ENCODE measurements around the gene UROC1. TPM values are rescaled to one million over a fixed set of nuclear protein-coding genes. Genes with fewer than 3 reads are reported as not detected.

UROC1 gene
- total and polyA plus RNA-seq, 2 of the 4 experiments (the other 2 are of a cell fraction): not detected

DNA sequence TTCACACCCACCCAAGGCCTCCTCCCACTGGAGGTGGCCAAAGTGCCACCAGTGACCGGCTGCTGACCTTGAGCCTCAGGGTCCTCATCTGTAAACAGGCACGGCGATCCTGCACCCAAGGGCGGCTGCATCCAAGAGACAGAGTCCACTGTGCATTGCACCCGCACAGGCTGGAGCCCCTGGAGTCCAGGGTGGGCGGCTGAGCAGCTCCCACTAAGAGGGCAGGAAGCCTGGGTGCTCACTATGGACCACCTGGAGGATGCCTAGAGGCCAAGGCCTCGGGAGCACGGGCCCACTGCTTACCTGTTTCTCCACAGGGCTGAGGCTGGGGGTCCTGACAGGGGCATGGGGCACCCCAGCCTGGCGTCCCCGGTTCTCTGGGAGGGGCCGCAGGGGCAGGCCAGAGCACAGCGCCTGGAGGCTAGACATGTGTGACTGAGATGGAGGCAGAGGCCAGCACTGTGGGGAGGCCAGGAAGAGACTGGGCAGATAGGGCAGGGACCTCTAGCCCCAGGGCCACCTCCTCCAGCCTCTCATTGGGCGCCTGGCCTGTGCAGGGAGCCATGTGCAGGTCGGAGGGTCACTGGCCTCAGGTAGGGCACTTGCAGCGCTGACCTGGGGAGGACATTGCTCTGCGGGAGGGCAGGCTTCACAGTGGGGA lies at the start of gene UROC1 (continued):
- TF ChIP-seq MAZ (IDR thresholded peaks at IDR 0.05; ENCODE audit: borderline replicate concordance, low read depth, low read length): no peak

DNA sequence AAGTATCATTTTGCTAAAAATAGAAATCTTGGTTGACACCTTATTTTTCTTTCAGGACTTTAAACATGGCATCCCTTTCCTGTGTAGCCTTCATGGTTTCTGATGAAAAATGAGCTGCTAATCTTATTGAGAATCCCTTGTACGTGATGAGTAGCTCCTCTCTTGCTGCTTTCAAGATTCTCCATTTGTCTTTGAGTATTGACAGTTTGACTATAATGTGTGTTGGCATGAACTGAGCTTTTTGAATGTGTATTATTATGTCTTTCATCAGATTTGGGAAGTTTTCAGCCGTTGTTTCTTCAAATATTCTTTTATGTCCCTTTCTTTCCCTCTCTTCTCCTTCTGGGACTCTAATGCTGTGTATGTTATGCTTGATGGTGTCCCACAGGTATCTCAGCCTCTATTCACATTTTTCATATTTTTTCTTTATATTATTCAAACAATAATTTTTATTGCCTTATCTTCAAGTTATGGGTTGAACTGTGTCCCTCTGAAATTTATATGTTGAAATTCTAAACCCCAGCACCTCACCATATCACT lies 45.2 kb upstream of the UROC1 start:
- Histone ChIP-seq H2BK5ac (ENCODE audit: low read depth, low read length, poor library complexity, severe bottlenecking) (no peak overlapping the region), H3K23ac (ENCODE audit: low read depth, low read length) (no peak overlapping the region), H2BK15ac (ENCODE audit: low read depth, low read length) (no peak overlapping the region), H3K56ac (ENCODE audit: extremely low read depth, insufficient read depth, low read length) (no peak overlapping the region), H3K4me1 (ENCODE audit: control insufficient read depth, insufficient read depth, low read length) (no peaks in the 10 kb centered on the region), H3K79me1 (ENCODE audit: low read depth in 1 of 2, low read length in 2 of 2) (no peaks in the 10 kb centered on the region), H3K4me2 (ENCODE audit: low read depth, low read length) (no peak overlapping the region), H3K27ac (ENCODE audit: insufficient read depth, low read length) (no peak overlapping the region), H3K18ac (ENCODE audit: low read depth, low read length) (no peak overlapping the region), H3K4me3 (ENCODE audit: insufficient read depth, low read depth, low read length) (no peak overlapping the region), H2BK20ac (ENCODE audit: low read depth, low read length) (no peak overlapping the region), H2AK9ac (replicated peaks; ENCODE audit: low read depth, low read length, poor library complexity) (no peak overlapping the region), H3K14ac (replicated peaks; ENCODE audit: low read depth, low read length) (no peak overlapping the region), H3K36me3 (ENCODE audit: control insufficient read depth, insufficient read depth, low read length) (no peaks in the 10 kb centered on the region), H4K20me1 (ENCODE audit: insufficient read depth, low read length) (no peaks in the 10 kb centered on the region), H4K91ac (ENCODE audit: insufficient read depth, low read depth, low read length) (no peak overlapping the region), H3K27me3 (ENCODE audit: control insufficient read depth, insufficient read depth, low read length) (peaks cover 18% of the 10 kb centered on the region), H2AFZ (replicated peaks; ENCODE audit: low read length, poor library complexity) (no peak overlapping the region), H3K9me1 (ENCODE audit: insufficient read depth, low read length) (no peaks in the 10 kb centered on the region), H3K4ac (ENCODE audit: low read depth, low read length) (no peak overlapping the region), H2BK120ac (ENCODE audit: low read depth, low read length) (no peak overlapping the region), H2AK5ac (ENCODE audit: low read depth, low read length) (no peak overlapping the region), H4K5ac (ENCODE audit: low read depth, low read length) (no peak overlapping the region), H3K9ac (ENCODE audit: low read depth, low read length) (no peak overlapping the region), H4K8ac (ENCODE audit: low read depth in 2 of 2, low read length in 2 of 2) (no peak overlapping the region), H3K9me3 (ENCODE audit: control insufficient read depth, insufficient read depth, low read length) (no peaks in the 10 kb centered on the region)
- no peak for ATAC-seq (ENCODE audit: low read depth)
- DNase-seq: no peak
- no CpG with 5 or more reads among the region's 2 CpGs for WGBS, 2 experiments (ENCODE audit: extremely low coverage in 2 of 2, insufficient read length in 1 of 2)
- no TSS peak for BruUV-seq (replicated peaks)
- in situ Hi-C loops (cut with MboI; ENCODE audit: low sequenced_read_pairs) (no loop called here), intact Hi-C loops (cut with micrococcal nuclease) (no loop called here), dilution Hi-C loops (cut with HindIII; ENCODE audit: low sequenced_read_pairs, unreplicated experiment) (no loop called here)
- CTCF ChIA-PET: interaction anchor here (0.7 to 1.0 kb wide), 2 partner anchors 16 to 696 kb away, joined by 3 read pairs; no protein-coding TSS in a partner anchor
- POLR2A ChIA-PET (ENCODE audit: unreplicated experiment): no interaction called here
- TF ChIP-seq CEBPB (IDR thresholded peaks at IDR 0.05; ENCODE audit: low read depth, low read length) (no peak), CHD1 (IDR thresholded peaks at IDR 0.05; ENCODE audit: low read depth, low read length) (no peak), MAZ (IDR thresholded peaks at IDR 0.05; ENCODE audit: borderline replicate concordance, low read depth, low read length) (no peak), RAD21 (IDR thresholded peaks at IDR 0.05; ENCODE audit: low read length) (no peak), USF2 (IDR thresholded peaks at IDR 0.05; ENCODE audit: low read depth, low read length) (no peak), FOS (IDR thresholded peaks at IDR 0.05; ENCODE audit: low read depth, low read length) (no peak), MXI1 (IDR thresholded peaks at IDR 0.05; ENCODE audit: borderline replicate concordance, low read depth, low read length) (no peak), RCOR1 (IDR thresholded peaks at IDR 0.05; ENCODE audit: insufficient replicate concordance, low read length) (no peak), CTCF (conservative IDR thresholded peaks at IDR 0.05; ENCODE audit: low read depth, low read length) (no peak), MAFK (IDR thresholded peaks at IDR 0.05; ENCODE audit: low read depth, low read length) (no peak), SMC3 (IDR thresholded peaks at IDR 0.05; ENCODE audit: low read depth, low read length) (no peak), ELK1 (IDR thresholded peaks at IDR 0.05; ENCODE audit: borderline replicate concordance, low read depth, low read length) (no peak), POLR2A (IDR thresholded peaks at IDR 0.05; ENCODE audit: low read depth, low read length) (no peak)
